HG03280 (cell line): ENCODE results near the gene LRFN4.
A peak's percentile ranks its signal among the peaks of the same experiment; 100 is the strongest.

ENCODE experiments used
- ATAC-seq: cut with Tn5 transposase; IDR thresholded peaks from one replicate; pipeline ENCODE4 v1.9.1; 2021; ENCODE audit warnings: mild to moderate bottlenecking, moderate library complexity; ENCODE audit not compliant: unreplicated experiment

The LRFN4 gene

GRCh38 chr11:66857927-66858185 is 992 bp downstream of the LRFN4 start:
- ATAC-seq: no peak

DNA sequence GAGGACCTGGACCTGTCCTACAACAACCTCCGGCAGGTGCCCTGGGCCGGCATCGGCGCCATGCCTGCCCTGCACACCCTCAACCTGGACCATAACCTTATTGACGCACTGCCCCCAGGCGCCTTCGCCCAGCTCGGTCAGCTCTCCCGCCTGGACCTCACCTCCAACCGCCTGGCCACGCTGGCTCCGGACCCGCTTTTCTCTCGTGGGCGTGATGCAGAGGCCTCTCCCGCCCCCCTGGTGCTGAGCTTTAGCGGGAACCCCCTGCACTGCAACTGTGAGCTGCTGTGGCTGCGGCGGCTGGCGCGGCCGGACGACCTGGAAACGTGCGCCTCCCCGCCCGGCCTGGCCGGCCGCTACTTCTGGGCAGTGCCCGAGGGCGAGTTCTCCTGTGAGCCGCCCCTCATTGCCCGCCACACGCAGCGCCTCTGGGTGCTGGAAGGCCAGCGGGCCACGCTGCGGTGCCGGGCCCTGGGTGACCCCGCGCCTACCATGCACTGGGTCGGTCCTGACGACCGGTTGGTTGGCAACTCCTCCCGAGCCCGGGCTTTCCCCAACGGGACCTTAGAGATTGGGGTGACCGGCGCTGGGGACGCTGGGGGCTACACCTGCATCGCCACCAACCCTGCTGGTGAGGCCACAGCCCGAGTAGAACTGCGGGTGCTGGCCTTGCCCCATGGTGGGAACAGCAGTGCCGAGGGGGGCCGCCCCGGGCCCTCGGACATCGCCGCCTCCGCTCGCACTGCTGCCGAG is 1.5 kb downstream of the LRFN4 start:
- no peak for ATAC-seq

DNA sequence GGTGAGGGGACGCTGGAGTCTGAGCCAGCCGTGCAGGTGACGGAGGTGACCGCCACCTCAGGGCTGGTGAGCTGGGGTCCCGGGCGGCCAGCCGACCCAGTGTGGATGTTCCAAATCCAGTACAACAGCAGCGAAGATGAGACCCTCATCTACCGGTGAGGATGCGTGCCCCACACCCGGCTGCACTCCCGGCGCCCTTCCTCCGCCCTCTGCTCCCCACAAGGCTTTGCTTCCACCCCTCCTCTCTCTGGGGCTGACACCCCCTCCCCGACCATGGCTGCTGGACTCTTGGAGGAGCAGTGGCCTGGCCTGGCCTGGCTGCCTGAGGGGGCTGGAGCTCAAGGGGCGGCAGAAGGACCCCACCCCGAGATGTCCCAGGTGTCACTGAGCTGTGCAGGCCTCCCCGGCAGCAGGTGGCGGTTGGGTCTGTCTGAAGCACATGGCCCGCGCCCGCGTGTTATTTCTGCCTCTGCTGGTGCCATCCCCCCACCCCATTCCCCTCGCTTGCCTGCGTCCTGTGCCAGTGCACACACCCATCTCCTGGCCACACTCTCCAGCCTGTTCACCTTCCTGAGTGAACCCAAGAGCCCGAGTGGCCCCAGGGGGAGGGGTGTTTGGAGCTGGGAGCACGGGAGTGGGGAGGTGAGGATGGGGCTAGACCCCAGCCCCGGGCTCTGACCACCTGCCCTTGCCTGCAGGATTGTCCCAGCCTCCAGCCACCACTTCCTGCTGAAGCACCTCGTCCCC is 2.2 kb downstream of the LRFN4 start:
- no peak for ATAC-seq

- no peak for ATAC-seq
Observed at GRCh38 chr11:66859686-66860448, 3.0 kb downstream of the LRFN4 start.

DNA sequence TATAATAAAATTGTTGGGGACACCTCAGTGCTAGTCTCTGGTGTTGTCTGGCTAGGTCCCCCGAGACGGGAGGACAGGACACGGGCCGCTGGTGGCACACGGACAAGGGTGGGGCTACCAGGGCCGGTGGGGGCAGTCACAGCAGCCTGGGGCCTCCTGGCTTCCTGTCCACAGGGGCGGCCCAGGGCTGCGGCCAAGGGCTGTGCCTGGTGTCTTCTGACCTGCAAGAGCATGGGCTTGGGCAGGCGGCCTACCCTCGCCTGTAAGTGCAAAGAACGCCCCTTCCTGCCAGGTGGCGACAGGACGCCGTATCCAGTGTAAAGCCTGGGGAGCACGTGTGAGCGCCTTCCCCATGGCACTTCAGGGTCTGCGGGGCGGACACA is 3.6 kb downstream of the LRFN4 start:
- no peak for ATAC-seq

DNA sequence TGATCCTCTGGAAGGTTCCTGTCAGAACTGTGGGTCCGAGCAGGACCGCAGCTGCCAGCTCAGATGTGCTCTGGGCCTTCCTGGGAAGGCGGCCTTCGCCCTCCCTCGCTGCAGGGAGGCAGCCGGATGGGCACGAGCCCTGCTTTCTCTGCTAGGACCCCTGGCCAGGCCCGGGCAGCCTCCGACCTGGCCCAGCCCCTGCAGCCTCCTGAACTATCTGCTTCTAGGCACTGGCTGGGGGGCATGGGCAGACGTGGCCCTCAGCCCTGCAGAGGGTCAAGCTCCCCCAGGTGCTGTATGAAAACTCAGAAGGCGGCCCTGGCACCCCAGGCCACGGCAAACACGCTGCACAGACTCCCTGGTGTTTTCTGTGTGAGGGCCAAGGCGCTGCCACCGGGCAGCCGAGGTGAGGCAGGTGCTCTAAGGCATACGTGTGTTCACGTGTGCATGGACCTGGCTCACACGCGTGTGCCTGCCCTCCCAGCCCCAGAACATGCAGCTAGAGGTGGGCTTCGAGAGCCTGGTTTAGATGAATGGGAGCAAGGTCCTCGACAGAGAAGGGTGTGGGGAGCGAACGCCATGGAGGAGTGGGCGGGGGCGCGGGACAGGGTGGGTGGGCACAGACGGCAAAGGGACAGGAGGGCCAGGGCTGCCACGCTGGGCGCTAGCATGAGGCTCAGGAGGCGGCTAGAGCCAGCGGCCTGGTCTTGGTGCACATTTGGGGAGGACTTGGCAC is 4.3 kb downstream of the LRFN4 start:
- ATAC-seq: no peak

DNA sequence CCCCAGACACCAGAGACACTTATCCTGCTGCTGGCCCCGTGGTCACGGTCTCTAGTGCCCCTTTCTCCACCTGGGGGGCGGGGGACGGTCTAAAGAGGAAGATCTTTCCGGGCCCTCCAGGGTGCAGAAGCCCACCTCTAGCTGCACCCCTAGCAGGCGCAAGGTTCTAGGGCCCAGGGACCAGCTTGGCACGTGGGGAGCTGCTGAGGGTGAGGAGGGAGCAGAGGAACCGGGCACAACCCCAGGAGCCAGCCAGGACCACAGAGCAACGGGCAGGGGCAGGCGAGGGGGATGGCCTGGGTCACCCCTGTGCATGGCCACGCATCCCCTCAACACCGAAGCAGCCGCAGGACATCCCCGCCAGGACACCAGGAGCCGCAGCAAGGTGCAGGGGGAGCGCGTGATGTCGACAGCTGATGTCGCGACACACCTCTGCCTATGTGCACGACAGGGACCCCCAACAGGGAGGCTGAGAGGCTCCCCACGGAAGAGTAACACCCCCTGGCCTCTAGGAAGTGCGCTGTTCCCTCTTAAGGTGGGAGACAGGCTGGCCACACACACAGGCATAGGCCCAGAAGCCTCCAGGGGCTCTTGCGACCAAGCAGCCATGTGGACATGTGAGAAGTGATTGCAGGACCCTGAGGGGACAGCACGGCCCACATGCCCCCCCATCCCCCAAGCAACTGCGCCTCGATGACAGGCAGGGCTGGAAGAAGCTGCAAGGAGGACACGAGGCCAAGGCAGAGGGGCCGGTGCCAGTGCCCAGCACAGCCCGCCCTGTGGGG is 5.1 kb downstream of the LRFN4 start:
- no peak for ATAC-seq

- ATAC-seq: no peak
Observed at GRCh38 chr11:66862559-66863037, 5.7 kb downstream of the LRFN4 start.

DNA sequence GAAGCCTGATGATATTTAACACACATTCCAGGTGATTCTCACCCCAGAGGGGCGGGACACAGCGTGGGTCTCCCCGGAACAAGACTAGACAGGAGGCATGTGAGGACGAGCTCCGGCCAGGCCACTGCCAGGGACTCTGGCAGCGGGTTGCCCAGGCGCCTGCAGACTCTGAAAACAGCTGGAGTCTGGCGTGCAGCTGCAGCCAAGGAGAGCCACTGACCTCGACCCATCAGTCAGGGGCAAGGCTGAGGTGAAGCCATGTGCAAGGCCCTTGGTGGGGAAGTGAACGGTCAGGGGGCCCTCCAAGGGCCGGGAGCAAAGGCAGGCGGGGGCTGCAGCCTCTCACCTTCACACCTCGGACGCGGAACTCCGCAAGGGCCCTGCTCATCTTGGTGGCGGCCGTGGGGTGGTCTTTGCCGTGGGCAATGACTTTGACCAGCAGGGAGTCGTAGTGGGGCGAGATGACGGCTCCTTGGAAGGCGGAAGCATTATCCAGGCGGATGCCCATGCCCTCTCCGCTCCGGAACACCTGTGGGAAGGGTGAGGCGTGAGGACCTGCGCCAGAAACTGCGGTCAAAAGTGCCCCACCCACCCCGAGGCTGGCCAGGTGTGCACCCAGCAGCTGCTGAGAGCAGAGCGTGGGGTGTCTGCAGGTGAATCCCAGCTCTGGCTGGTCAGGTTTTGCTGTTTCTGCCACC is 6.7 kb downstream of the LRFN4 start:
- no peak for ATAC-seq

GRCh38 chr11:66864172-66864901 is 7.5 kb downstream of the LRFN4 start:
- no peak for ATAC-seq

- no peak for ATAC-seq
Observed at GRCh38 chr11:66864924-66865697, 8.2 kb downstream of the LRFN4 start.

DNA sequence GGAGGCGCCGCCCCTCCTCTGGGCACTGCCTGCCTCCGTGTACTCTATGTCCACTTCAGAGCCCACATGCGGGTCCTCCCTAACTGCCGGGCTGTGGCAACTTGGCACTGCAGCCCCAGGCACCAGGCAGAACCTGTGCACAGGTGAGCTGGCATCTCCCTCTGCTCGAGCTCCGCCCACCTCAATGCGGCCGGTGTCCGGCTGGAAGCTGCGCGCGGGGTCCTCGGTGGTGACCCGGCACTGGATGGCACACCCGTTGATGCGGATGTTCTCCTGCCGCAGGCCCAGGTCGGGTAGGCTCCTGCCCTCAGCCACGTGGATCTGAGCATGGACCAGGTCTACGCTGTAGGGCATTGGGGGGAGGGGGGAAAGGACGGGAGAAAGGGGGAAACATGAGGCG is 9.1 kb downstream of the LRFN4 start:
- no peak for ATAC-seq

- no peak for ATAC-seq
Observed at GRCh38 chr11:66866511-66866986, 9.7 kb downstream of the LRFN4 start.

- ATAC-seq: no peak
Observed at GRCh38 chr11:66867425-66868040, 10.7 kb downstream of the LRFN4 start.

DNA sequence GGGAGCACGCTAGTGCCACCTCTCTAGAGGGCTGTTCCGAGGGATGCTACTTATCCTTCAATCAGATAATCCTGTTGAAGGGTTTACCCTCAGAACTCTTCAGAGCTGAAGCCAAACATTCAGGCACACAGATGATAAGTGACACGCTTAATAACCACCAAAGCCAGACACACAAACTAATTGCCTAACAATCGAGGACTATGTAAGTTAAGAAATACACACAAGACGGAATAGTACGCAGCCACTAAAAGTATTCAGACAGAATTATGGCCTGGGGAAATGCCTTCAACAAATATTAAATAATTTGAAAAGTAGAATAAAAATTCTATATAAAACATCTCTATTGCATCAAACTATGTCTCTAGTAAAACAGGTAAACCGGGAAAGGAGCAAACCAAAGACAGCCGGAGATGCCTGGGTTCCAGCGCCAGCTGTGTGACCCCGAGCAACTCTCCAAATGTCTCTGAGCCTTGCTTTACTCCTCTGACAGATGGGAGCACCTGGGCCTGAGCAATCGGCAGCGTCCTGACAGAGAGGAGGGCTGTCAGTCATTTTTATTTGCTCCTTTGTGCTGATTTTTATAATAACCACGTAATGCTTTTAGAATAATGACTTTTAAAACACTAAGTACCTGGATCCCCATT is 11.3 kb downstream of the LRFN4 start:
- no peak for ATAC-seq

- ATAC-seq: peak; percentile 85
Observed at GRCh38 chr11:66868726-66869566, 12.1 kb downstream of the LRFN4 start.

DNA sequence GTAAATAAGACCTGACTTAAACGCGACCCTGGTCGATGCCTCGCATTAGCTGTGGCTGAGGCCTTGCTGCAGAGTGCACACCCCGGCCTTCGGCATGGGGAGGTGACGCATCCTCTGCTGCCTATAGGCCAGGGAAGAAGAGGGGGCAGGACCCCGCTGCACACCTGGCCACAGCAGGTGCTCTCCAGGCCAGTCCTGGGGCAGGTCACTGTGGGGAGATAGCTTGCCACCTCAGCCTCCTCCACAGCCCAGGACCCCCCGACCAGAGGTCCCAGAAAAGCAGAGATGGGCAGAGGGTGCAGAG is 12.7 kb downstream of the LRFN4 start:
- no peak for ATAC-seq
